ENCODE data around the gene DNAH12. TPM values are rescaled to one million over a fixed set of nuclear protein-coding genes. Genes with fewer than 3 reads are reported as not detected.
"Not testable (repeated sequence)": the region's sequence is repeated elsewhere in the genome, so short reads cannot be mapped to it uniquely, and the experiment has no call there.

Gene DNAH12
- total RNA-seq, 1 donor from 2014 or later = 0.80 TPM

GRCh38 chr3:57546616-57547015 is 2.5 kb upstream of the DNAH12 start:
- DNase-seq (ENCODE audit: low spot score) (no peak), ATAC-seq (no peak)
- intact Hi-C loops (cut with DNase I) = no loop called here

- DNase-seq (ENCODE audit: low spot score) (no peak), ATAC-seq (peak; percentile 61)
- intact Hi-C loops (cut with DNase I) = no loop called here
Measured at GRCh38 chr3:57545636-57546268, 1.6 kb upstream of the DNAH12 start.

GRCh38 chr3:57538465-57538864 is 5.7 kb downstream of the DNAH12 start:
- no peak for DNase-seq (ENCODE audit: low spot score)
- intact Hi-C loops (cut with DNase I) = no loop called here
- ATAC-seq = no peak

GRCh38 chr3:57530071-57530608 is 14.0 kb downstream of the DNAH12 start:
- intact Hi-C loops (cut with DNase I) = no loop called here
- ATAC-seq (no peak), DNase-seq (ENCODE audit: low spot score) (no peak)

- intact Hi-C loops (cut with DNase I) = no loop called here
- ATAC-seq (no peak), DNase-seq (ENCODE audit: low spot score) (no peak)
Measured at GRCh38 chr3:57518276-57518915, 25.7 kb downstream of the DNAH12 start.

- intact Hi-C loops (cut with DNase I) = no loop called here
- no peak for DNase-seq (ENCODE audit: low spot score)
- no peak for ATAC-seq
Measured at GRCh38 chr3:57512166-57512565, 32.0 kb downstream of the DNAH12 start.

- intact Hi-C loops (cut with DNase I) = no loop called here
- no peak for DNase-seq (ENCODE audit: low spot score)
- no peak for ATAC-seq
Measured at GRCh38 chr3:57505901-57506300, 38.2 kb downstream of the DNAH12 start.

GRCh38 chr3:57500506-57500905 is 43.6 kb downstream of the DNAH12 start:
- DNase-seq (ENCODE audit: low spot score) (no peak), ATAC-seq (no peak)
- intact Hi-C loops (cut with DNase I) = no loop called here

GRCh38 chr3:57497904-57498303 is 46.2 kb downstream of the DNAH12 start:
- no peak for DNase-seq (ENCODE audit: low spot score)
- intact Hi-C loops (cut with DNase I) = no loop called here

GRCh38 chr3:57484563-57484962 is 59.6 kb downstream of the DNAH12 start:
- intact Hi-C loops (cut with DNase I) = no loop called here
- no peak for ATAC-seq
- DNase-seq (ENCODE audit: low spot score) = no peak

More at GRCh38 chr3:57497904-57498303, 46.2 kb downstream of the DNAH12 start:
- no peak for ATAC-seq

GRCh38 chr3:57477193-57477592 is 67.0 kb downstream of the DNAH12 start:
- DNase-seq (ENCODE audit: low spot score); intact Hi-C loops (cut with DNase I); ATAC-seq: not testable (repeated sequence)

GRCh38 chr3:57464801-57465200 is 79.3 kb downstream of the DNAH12 start:
- ATAC-seq (no peak), DNase-seq (ENCODE audit: low spot score) (no peak)
- intact Hi-C loops (cut with DNase I) = no loop called here

- intact Hi-C loops (cut with DNase I) = no loop called here
- no peak for ATAC-seq
Measured at GRCh38 chr3:57464011-57464410, 80.1 kb downstream of the DNAH12 start.

GRCh38 chr3:57451150-57451846 is 92.8 kb downstream of the DNAH12 start:
- no peak for DNase-seq (ENCODE audit: low spot score)
- ATAC-seq = no peak
- intact Hi-C loops (cut with DNase I) = no loop called here

More at GRCh38 chr3:57464011-57464410, 80.1 kb downstream of the DNAH12 start:
- no peak for DNase-seq (ENCODE audit: low spot score)

GRCh38 chr3:57449276-57449847 is 94.8 kb downstream of the DNAH12 start:
- DNase-seq (ENCODE audit: low spot score); ATAC-seq: not testable (repeated sequence)
- intact Hi-C loops (cut with DNase I) = loop anchor here (5.0 kb wide), 1 partner anchor 843 kb away; no protein-coding TSS in a partner anchor

GRCh38 chr3:57448489-57448888 is 95.7 kb downstream of the DNAH12 start:
- intact Hi-C loops (cut with DNase I) = loop anchor here (5.0 kb wide), 1 partner anchor 844 kb away; no protein-coding TSS in a partner anchor
- not testable (repeated sequence) for ATAC-seq; DNase-seq (ENCODE audit: low spot score)

- DNase-seq (ENCODE audit: low spot score) = no peak
- no peak for ATAC-seq
- intact Hi-C loops (cut with DNase I) = loop anchor here (5.0 kb wide), 1 partner anchor 846 kb away; no protein-coding TSS in a partner anchor
Measured at GRCh38 chr3:57446318-57446841, 97.8 kb downstream of the DNAH12 start.

GRCh38 chr3:57444469-57444868 is 99.7 kb downstream of the DNAH12 start:
- no peak for ATAC-seq
- no peak for DNase-seq (ENCODE audit: low spot score)
- intact Hi-C loops (cut with DNase I) = no loop called here

GRCh38 chr3:57440144-57440543 is 104.0 kb downstream of the DNAH12 start:
- ATAC-seq; intact Hi-C loops (cut with DNase I); DNase-seq (ENCODE audit: low spot score): not testable (repeated sequence)
